CD4-positive, alpha-beta T cell treated with Interleukin-15 for 1 hour (primary cell): ENCODE results near the gene CD83.

Experiments used
- DNase-seq: peaks from one replicate; pipeline ENCODE4 v3.0.0-alpha.2; 2020

The CD83 gene

GRCh38 chr6:14092316-14092715 lies 25.3 kb upstream of the CD83 start:
- no peak for DNase-seq

GRCh38 chr6:14092838-14093789 lies 24.5 kb upstream of the CD83 start:
- DNase-seq: no peak

DNA sequence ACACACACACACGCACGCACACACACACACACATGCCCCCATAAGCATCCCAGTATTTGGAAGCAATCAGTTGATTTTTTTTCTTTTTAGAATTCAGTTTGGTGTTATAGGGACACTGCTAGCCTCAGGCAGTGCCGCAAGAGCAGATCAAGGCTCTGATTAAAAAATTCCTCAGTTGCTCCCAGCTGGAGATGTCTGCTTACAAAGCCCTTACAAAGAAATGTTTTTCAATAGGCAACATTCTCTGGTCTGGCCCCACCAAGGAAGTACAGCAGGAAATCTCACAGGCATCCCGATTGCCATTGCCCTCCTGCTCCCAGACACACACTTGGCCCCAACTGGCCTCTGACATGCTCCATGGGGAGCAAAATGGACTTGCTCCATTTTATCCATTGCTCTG lies 22.9 kb upstream of the CD83 start:
- DNase-seq: no peak

DNA sequence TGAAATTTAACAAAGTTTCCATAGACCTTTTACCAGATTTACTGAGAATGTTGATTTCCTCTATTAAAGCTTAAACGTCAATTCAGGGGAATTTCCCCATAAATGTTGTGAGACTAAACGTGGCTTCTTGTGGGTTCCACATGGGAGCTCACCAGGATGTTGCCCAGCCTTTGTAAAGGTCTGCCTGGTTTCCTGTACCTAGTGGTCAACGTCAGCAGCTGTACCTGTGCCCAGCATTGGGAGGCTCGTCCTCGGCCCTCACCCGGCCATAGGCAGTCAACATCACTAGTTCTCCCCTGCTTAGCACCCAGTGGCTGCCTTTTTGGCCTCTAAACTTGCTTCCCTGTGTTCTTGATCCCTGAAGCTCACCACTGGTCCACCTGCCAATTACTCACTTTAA lies 22.1 kb upstream of the CD83 start:
- peak; percentile 78 for DNase-seq

GRCh38 chr6:14100138-14100537 lies 17.4 kb upstream of the CD83 start:
- DNase-seq: no peak

DNA sequence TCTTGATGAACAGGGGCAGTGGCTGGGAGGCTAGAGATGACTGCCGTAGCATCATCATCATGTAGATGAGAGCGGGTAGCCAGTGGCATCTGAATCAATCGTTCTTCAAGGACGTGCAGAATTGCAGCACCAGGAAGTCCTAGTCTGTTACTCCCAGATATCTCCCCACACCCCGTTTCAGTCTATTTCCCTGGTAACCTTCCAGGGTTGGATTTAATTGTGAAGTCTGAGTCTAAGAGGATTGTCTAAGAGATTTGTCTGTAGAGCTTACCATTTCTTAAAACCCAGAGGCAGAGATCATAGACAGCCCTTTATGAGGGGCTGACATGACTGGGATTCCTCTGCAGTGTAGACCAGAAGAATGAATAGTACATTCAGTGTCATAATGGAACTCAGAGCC lies 16.6 kb upstream of the CD83 start:
- DNase-seq: no peak

GRCh38 chr6:14102383-14102782 lies 15.2 kb upstream of the CD83 start:
- DNase-seq: no peak

DNA sequence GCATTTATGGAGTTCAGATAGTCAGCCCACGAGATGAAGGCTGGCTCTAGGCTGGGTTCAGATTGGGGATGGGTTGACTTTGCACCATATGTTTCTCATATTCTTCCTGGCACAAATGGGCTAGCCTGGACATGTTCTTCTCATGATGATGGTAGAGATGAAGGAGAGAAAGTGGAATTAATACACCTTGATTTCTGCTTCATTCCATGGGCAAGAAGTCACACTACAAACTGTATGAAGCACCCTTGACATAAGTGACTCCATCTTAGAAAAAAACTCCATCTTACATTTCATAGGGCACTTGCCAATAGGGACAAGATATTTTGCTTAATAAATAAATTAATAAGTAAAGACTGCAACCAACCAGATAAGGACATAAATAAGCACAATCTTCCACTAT lies 12.0 kb upstream of the CD83 start:
- DNase-seq: no peak

GRCh38 chr6:14107000-14107399 lies 10.6 kb upstream of the CD83 start:
- no peak for DNase-seq

GRCh38 chr6:14107711-14108494 lies 9.7 kb upstream of the CD83 start:
- DNase-seq: no peak

DNA sequence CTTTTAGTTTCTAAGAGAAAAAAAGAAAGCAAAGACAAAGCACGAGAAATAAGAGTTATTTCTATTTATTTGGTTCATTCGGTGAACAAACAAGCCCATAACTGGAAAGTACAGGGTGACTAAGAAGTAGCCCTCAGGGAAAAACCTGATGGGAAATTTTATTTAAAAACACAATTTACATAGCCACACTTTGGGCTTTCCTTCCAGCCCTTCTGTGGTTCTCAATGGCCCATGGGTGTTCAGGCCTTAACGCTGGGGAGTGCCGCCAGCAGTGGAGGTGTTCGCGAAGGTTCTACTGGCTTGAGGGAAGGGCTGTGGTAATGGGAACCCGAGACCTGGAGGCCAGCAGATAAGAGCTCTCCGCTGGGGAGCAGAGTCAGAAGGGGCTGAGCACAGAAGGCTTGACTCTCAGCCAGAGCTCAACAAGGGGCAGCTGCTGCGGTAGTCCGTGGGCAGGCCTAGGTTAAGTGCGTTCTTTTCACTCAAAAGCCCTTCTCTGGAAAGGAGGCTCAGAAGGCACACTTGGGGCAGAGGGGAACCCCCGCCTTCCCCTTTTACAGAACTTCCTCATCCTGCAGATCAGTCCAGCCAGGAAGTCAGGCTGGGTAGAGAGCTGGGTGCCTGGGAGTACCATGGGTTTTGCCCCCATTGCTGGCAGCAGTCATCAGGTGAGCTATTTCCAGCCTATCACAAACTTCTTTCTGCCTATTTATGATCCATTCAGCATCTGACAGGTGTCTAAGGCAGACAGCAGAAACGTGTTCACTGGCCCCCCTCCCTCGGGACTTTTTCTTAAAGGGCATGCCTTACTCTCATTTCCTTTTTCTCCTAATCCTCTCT lies 8.8 kb upstream of the CD83 start:
- DNase-seq: peak; percentile 85

- DNase-seq: no peak
These were observed 8.2 kb upstream of the CD83 start for GRCh38 chr6:14109411-14109826.

DNA sequence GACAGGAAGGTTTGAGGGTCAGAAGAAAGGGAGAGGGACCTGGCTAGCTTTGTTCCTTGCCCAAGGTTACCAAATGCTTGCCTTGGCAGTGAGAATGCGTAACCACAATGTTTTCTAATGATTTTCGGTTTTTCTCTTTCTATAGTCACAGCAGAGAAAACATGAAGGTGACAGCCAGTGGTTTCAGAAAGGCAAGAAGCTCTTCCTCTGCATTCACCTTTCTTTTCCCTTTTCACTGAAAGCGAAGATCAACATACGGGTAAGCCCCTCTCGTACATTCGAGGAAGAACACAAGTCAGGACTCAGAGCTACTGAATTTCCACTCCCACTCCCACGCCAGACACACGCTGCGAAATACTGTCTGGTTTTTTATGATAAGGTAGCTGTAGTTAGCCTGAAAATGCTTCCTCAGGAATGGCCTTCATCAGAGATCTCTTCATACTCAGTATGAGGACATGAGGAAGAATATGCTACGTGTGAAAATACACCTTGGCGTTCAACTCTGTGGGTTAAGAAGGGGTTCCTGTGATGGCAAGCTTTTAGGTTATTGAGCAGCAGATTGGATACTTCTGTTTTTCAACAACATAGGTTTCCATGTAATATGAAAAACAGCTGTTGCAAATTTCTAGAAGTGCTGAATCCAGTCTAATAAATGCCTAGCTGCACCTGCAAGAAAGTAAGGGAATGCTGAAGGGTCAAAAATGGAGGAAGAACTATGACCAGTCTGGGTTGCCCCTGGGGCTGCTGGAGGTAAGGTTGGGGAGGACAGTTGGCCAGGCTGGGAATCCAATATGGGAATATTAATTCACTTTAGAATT lies 7.4 kb upstream of the CD83 start:
- no peak for DNase-seq

- no peak for DNase-seq
These were observed 3.6 kb upstream of the CD83 start for GRCh38 chr6:14113976-14114375.

GRCh38 chr6:14118091-14118439 lies 493 bp downstream of the CD83 start:
- DNase-seq: no peak

GRCh38 chr6:14118446-14118845 lies 874 bp downstream of the CD83 start:
- no peak for DNase-seq

DNA sequence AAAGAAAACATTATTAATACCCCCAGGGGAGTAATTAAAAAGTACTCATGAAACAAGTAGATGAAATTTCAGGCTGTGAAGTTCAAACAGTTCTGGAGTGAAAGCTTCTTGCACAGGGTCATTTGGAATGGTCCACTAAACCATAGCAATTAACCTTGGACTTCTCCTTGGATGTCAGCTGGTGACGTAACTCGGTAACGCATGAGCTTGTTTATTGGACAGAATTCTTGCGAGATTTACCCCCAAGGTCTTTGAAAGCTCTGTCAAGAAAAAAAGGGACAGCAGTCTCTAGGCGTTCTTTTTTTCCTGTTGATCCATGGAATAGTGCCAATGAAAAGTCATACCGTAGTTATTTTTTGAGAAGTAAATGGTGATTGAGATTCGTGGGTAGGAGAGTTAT lies 2.2 kb downstream of the CD83 start:
- DNase-seq: no peak

- no peak for DNase-seq
These were observed 3.0 kb downstream of the CD83 start for GRCh38 chr6:14120546-14120945.

GRCh38 chr6:14121936-14122344 lies 4.4 kb downstream of the CD83 start:
- peak; percentile 83 for DNase-seq

- DNase-seq: no peak
These were observed 6.0 kb downstream of the CD83 start for GRCh38 chr6:14123386-14124111.

DNA sequence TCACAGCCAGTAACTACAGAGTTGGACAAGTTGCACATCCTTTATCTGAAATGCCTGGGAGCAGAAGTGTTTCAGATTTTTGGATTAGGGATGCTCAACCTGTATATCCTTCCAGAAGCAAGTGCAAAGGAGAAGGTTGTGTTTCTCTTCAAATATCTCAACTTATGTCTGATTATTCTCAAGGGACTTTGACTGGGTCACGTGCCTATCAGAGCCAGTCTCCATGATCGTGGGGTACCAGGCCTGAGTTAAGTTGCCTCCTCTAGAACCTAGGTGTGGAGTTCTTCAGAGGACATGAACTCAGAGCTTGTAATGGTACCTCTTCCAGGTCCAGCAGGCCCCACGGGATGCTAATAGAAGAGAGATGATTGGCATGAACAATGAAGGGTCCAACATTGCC lies 7.8 kb downstream of the CD83 start:
- no peak for DNase-seq

DNA sequence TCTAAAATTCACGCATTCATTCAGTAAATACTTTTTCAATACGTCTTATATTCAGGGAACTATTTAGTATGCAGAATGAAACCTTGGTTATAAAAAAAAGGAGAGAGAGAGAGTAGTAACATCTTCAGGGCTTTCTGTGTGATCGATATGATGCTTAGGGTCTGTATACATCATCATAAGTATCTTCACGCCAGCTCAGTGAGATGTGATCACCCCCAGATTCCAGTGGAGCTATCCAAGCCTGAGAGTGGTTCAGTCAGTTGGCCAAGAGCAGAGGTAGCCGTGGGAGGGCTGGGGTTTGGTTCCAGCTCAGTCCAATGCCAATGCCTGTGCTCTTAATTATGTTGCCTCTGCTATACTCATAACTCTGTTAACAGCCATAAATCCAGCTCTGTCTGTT lies 8.6 kb downstream of the CD83 start:
- DNase-seq: no peak
